AG08395 (cell line): ENCODE measurements around the gene STAT3.
"Not testable (repeated sequence)": the region's sequence is repeated elsewhere in the genome, so short reads cannot be mapped to it uniquely, and the experiment has no call there.

ENCODE experiments used
- DNase-seq: peaks from one replicate; pipeline ENCODE4 v3.0.0; 2012; ENCODE audit warnings: mixed read lengths, low spot score

Gene STAT3

GRCh38 chr17:42388381-42389134, at the start of gene STAT3:
Gene STAT3, minus strand, starts transcription at chr17:42388442. Its CDS starts 39,926 bp downstream, at chr17:42348516.
- DNase-seq: peak; percentile 99

GRCh38 chr17:42436391-42436790, 48.1 kb upstream of the STAT3 start:
- DNase-seq: peak; percentile 93

GRCh38 chr17:42431758-42432161, 43.5 kb upstream of the STAT3 start:
- no peak for DNase-seq

GRCh38 chr17:42429726-42430447, 41.6 kb upstream of the STAT3 start:
- no peak for DNase-seq

GRCh38 chr17:42428141-42428944, 40.1 kb upstream of the STAT3 start:
- peak; percentile 88 for DNase-seq

GRCh38 chr17:42424991-42425610, 36.9 kb upstream of the STAT3 start:
- peak; percentile 43 for DNase-seq

GRCh38 chr17:42423766-42424165, 35.5 kb upstream of the STAT3 start:
- DNase-seq: no peak

- DNase-seq: peak; percentile 100
Measured at GRCh38 chr17:42422958-42423712, 34.9 kb upstream of the STAT3 start, which contains the start of gene CAVIN1. Gene CAVIN1, minus strand, starts transcription at chr17:42423256. Its CDS starts 159 bp downstream, at chr17:42423097.

GRCh38 chr17:42422412-42422957, 34.2 kb upstream of the STAT3 start:
- DNase-seq: no peak

GRCh38 chr17:42421507-42422338, 33.5 kb upstream of the STAT3 start:
- DNase-seq: peak; percentile 73

- DNase-seq: no peak
Measured at GRCh38 chr17:42421136-42421506, 32.9 kb upstream of the STAT3 start.

- DNase-seq: not testable (repeated sequence)
Measured at GRCh38 chr17:42417981-42418380, 29.7 kb upstream of the STAT3 start.

GRCh38 chr17:42414704-42415409, 26.6 kb upstream of the STAT3 start:
- DNase-seq: no peak

GRCh38 chr17:42413464-42414040, 25.3 kb upstream of the STAT3 start:
- DNase-seq: no peak

GRCh38 chr17:42411905-42412679, 23.9 kb upstream of the STAT3 start:
- DNase-seq: no peak

- DNase-seq: no peak
Measured at GRCh38 chr17:42411361-42411760, 23.1 kb upstream of the STAT3 start.

- no peak for DNase-seq
Measured at GRCh38 chr17:42410319-42410685, 22.1 kb upstream of the STAT3 start.
